ENCODE measurements around the gene PSMB11.

- TF ChIP-seq CTCF (IDR thresholded peaks at IDR 0.05) (no peak), POLR2A (IDR thresholded peaks at IDR 0.05) (no peak)
Observed at GRCh38 chr14:23013054-23013748, 28.8 kb upstream of the PSMB11 start.

Measured in heart left ventricle (tissue), 13 donors.